HFF-Myc (cell line): ENCODE results near the gene CLDN25.
A peak's percentile ranks its signal among the peaks of the same experiment; 100 is the strongest.
"Not testable (repeated sequence)": the region's sequence is repeated elsewhere in the genome, so short reads cannot be mapped to it uniquely, and the experiment has no call there.

Source experiments
- DNase-seq: peaks from one replicate; pipeline ENCODE4 v3.0.0-alpha.2; 2011; ENCODE audit warnings: low read depth; ENCODE audit errors: extremely low read depth
- H3K4me3 ChIP-seq: replicated peaks from 2 replicates; pipeline ENCODE4 v1.5.1; 2011; ENCODE audit warnings: low read depth, mild to moderate bottlenecking, control low read depth, low read length
- CTCF ChIP-seq: IDR thresholded peaks from 2 replicates; pipeline ENCODE4 v1.5.1; 2012; ENCODE audit warnings: mild to moderate bottlenecking, low read depth, low read length, control low read depth; ENCODE audit errors: missing control alignments

Gene CLDN25

GRCh38 chr11:113781682-113782081 is 2.1 kb downstream of the CLDN25 start:
- no peak for TF ChIP-seq CTCF
- no peak for DNase-seq
- no peak overlapping the region for H3K4me3 ChIP-seq

DNA sequence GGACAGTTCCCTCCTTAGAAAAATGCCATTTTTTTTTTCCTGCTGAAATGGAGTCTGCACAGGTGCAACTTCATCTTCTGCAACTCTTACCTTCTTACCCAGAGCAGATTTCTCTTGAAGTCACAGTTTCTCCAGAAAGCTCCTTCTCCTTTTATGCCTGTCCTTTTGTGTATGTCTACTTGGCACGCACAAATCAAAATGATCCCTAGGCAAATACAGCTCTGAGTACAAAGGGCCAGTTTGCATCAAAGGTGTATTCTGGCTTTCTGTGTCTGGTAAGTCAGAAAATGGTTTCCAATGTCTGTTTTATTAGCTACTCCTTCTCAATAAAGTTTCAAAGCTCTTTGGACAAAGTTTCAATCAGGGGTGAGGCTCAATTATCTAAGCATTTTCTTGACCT is 2.5 kb downstream of the CLDN25 start:
- no peak overlapping the region for H3K4me3 ChIP-seq
- TF ChIP-seq CTCF: no peak
- DNase-seq: no peak

DNA sequence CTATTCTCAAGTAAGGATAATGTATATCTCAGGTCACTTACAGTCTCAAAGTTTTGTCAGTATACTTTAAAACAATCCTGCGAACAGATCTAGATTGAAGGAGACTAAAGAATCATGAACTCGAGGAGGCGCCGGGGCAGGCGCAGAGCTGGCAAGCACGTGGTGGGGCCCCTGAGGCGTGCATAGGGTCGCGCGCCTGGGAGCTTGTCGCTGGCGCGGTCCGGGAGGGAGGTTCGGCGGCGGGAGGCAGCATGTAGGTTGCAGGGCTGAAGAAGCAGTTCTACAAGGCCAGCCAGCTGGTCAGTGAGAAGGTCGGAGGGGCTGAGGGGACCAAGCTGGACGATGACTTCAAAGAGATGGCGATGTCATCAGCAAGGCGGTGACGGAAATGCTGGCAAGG is 9.4 kb downstream of the CLDN25 start:
- not testable (repeated sequence) for H3K4me3 ChIP-seq

DNA sequence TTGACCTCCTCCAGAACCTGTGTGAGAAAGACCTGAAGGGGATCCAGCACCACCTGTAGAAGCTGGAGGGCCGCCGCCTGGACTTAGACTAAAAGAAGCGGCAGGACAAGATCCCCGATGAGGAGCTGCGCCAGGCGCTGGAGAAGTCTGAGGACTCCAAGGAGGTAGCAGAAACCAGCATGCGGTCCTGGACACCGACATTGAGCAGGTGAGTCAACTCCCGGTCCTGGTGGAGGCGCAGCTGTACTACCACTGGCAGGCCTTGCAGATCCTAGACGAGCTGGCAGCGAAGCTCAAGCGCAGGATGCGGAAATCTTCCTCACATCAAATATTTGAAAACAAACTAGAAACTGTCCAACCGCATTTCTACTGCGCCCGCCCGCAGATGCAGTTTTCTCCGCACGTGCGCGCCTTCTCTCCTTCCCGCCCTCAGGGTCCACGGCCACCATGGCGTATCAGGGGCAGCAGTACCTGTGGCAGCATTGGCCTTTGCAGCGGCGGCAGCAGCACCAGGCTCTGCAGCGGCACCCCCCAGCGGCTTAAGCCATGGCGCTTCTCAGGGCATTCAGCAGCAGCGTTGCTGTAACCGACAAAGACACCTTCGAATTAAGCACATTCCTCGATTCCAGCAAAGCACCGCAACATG is 10.2 kb downstream of the CLDN25 start:
- TF ChIP-seq CTCF: no peak
- H3K4me3 ChIP-seq: no peak overlapping the region
- no peak for DNase-seq

More for the DNA sequence above, 9.4 kb downstream of the CLDN25 start:
- DNase-seq: not testable (repeated sequence)

GRCh38 chr11:113796663-113797259 is 17.2 kb downstream of the CLDN25 start:
- no peak overlapping the region for H3K4me3 ChIP-seq
- peak; percentile 64 for TF ChIP-seq CTCF
- DNase-seq: peak; percentile 35

- H3K4me3 ChIP-seq: no peak overlapping the region
- no peak for TF ChIP-seq CTCF
- DNase-seq: no peak
These were observed 23.0 kb downstream of the CLDN25 start for GRCh38 chr11:113802621-113803020.

- H3K4me3 ChIP-seq: no peak overlapping the region
- DNase-seq: no peak
- TF ChIP-seq CTCF: no peak
These were observed 26.0 kb downstream of the CLDN25 start for GRCh38 chr11:113805640-113806039.
